ENCODE data around the gene OAF.

Gene OAF

GRCh38 chr11:120182790-120183491, 27.9 kb upstream of the OAF start:
- in situ Hi-C loops (cut with MboI; ENCODE audit: low sequenced_read_pairs), result no loop called here

- in situ Hi-C loops (cut with MboI; ENCODE audit: low sequenced_read_pairs), result no loop called here
These were observed 27.1 kb upstream of the OAF start for GRCh38 chr11:120183701-120184141.

GRCh38 chr11:120184371-120184945, 26.4 kb upstream of the OAF start:
- in situ Hi-C loops (cut with MboI; ENCODE audit: low sequenced_read_pairs), result no loop called here

- in situ Hi-C loops (cut with MboI; ENCODE audit: low sequenced_read_pairs), result no loop called here
These were observed 25.7 kb upstream of the OAF start for GRCh38 chr11:120184946-120185705.

GRCh38 chr11:120185706-120186455, 25.0 kb upstream of the OAF start:
- in situ Hi-C loops (cut with MboI; ENCODE audit: low sequenced_read_pairs), result no loop called here

GRCh38 chr11:120186456-120186773, 24.4 kb upstream of the OAF start:
- in situ Hi-C loops (cut with MboI; ENCODE audit: low sequenced_read_pairs), result no loop called here

- in situ Hi-C loops (cut with MboI; ENCODE audit: low sequenced_read_pairs), result no loop called here
These were observed 23.8 kb upstream of the OAF start for GRCh38 chr11:120186774-120187591.

GRCh38 chr11:120188371-120188770, 22.5 kb upstream of the OAF start:
- in situ Hi-C loops (cut with MboI; ENCODE audit: low sequenced_read_pairs), result no loop called here

- in situ Hi-C loops (cut with MboI; ENCODE audit: low sequenced_read_pairs), result no loop called here
These were observed 21.9 kb upstream of the OAF start for GRCh38 chr11:120188811-120189455.

- in situ Hi-C loops (cut with MboI; ENCODE audit: low sequenced_read_pairs), result no loop called here
These were observed 19.8 kb upstream of the OAF start for GRCh38 chr11:120191058-120191457.

- in situ Hi-C loops (cut with MboI; ENCODE audit: low sequenced_read_pairs), result no loop called here
These were observed 17.8 kb upstream of the OAF start for GRCh38 chr11:120192831-120193625.

GRCh38 chr11:120194166-120194565, 16.7 kb upstream of the OAF start:
- in situ Hi-C loops (cut with MboI; ENCODE audit: low sequenced_read_pairs), result no loop called here

GRCh38 chr11:120195601-120196320, 15.1 kb upstream of the OAF start:
- in situ Hi-C loops (cut with MboI; ENCODE audit: low sequenced_read_pairs), result no loop called here

- in situ Hi-C loops (cut with MboI; ENCODE audit: low sequenced_read_pairs), result no loop called here
These were observed 14.0 kb upstream of the OAF start for GRCh38 chr11:120196826-120197225.

- in situ Hi-C loops (cut with MboI; ENCODE audit: low sequenced_read_pairs), result no loop called here
These were observed 13.5 kb upstream of the OAF start for GRCh38 chr11:120197251-120197891.

- in situ Hi-C loops (cut with MboI; ENCODE audit: low sequenced_read_pairs), result no loop called here
These were observed 12.9 kb upstream of the OAF start for GRCh38 chr11:120197977-120198376.

GRCh38 chr11:120198403-120198786, 12.4 kb upstream of the OAF start:
- in situ Hi-C loops (cut with MboI; ENCODE audit: low sequenced_read_pairs), result no loop called here

GRCh38 chr11:120198787-120199469, 11.9 kb upstream of the OAF start:
- in situ Hi-C loops (cut with MboI; ENCODE audit: low sequenced_read_pairs), result no loop called here

Data from HL-60/S4 treated with phorbol 12-myristate 13-acetate at 8.2 ng/mL for 4 days and 3 days (cell line).